ENCODE measurements around the gene FMN1.

DNA sequence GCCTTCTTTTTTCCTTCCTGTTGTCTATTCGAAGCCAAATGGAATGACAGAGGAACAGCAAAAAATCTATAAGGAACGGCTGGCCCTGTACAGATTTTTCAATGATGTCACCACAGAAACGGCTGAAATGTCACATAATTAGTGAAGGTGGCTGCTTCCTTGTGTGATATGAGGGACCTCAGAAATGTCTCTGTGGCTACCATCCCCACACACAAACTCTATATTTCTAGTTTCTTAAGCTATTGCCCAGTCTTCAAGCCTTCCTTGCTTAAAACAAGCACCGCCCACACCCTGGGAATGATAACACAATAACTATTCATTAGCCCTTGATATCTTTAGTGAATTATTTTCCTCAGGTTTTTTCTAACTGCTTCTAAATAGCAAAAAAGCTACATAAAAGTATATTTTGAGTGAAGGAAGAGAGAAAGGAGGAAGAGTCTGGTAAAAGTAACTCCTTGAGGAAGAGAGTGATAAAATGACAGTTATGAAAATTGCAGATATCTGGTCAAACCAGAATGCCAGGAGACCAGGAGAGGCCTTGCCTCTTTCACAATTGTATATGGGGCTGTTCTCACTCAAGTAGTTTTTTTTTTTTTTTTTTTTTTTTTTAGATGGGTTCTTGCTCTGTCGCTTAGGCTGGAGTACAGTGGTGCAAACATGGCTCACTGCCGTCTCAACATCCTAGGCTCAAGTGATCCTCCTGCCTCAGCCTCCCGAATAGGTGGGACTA lies 38.7 kb downstream of the FMN1 start:
- TF ChIP-seq, protein P1, sequence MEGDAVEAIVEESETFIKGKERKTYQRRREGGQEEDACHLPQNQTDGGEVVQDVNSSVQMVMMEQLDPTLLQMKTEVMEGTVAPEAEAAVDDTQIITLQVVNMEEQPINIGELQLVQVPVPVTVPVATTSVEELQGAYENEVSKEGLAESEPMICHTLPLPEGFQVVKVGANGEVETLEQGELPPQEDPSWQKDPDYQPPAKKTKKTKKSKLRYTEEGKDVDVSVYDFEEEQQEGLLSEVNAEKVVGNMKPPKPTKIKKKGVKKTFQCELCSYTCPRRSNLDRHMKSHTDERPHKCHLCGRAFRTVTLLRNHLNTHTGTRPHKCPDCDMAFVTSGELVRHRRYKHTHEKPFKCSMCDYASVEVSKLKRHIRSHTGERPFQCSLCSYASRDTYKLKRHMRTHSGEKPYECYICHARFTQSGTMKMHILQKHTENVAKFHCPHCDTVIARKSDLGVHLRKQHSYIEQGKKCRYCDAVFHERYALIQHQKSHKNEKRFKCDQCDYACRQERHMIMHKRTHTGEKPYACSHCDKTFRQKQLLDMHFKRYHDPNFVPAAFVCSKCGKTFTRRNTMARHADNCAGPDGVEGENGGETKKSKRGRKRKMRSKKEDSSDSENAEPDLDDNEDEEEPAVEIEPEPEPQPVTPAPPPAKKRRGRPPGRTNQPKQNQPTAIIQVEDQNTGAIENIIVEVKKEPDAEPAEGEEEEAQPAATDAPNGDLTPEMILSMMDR (IDR thresholded peaks at IDR 0.05) = no peak
- TF ChIP-seq POLR2A (IDR thresholded peaks at IDR 0.05) = no peak
- TF ChIP-seq POLR2AphosphoS5 (IDR thresholded peaks at IDR 0.05; ENCODE audit: insufficient read depth in 1 of 2, low read depth in 1 of 2) = no peak

Measured in vagina (tissue), 2 donors.